Caco-2 (cell line): Measurements from ENCODE around the gene MYO9B. TPM values are rescaled to one million over a fixed set of nuclear protein-coding genes. Genes with fewer than 3 reads are reported as not detected.
"Not testable (repeated sequence)": the region's sequence is repeated elsewhere in the genome, so short reads cannot be mapped to it uniquely, and the experiment has no call there.

ENCODE experiments used
- BruUV-seq: library from RNA; stranded (reverse); fragments of 400-500 nt; replicated peaks from 2 replicates; lab custom pipeline; 2021; lab: Mats Ljungman, UMichigan
- CTCF ChIA-PET: fragments of 300-600 bp; sonication (Branson Sonifier 250); formaldehyde crosslinking; loops from one replicate; lab custom pipeline; 2022; ENCODE audit warnings: antibody characterized with exemption; lab: Charles Lee
- POLR2A ChIA-PET: fragments of 300-600 bp; sonication (Branson Sonifier 250); formaldehyde crosslinking; loops from one replicate; lab custom pipeline; 2022; ENCODE audit warnings: antibody characterized with exemption; lab: Charles Lee
- DNase-seq, 2 experiments: peaks; one replicate each; pipeline versions ENCODE4 v3.0.0 to v3.0.0-alpha.2; 2020 to 2022
- H3K27me3 ChIP-seq: replicated peaks from 2 replicates; pipeline ENCODE4 v1.6.0; 2011; ENCODE audit warnings: low read length; ENCODE audit not compliant: control insufficient read depth, insufficient read depth
- H3K36me3 ChIP-seq: 2 replicates; pipeline ENCODE4 v1.5.1; 2011; ENCODE audit warnings: low read length; ENCODE audit not compliant: control insufficient read depth, insufficient read depth
- H3K4me1 ChIP-seq: fragments of 250-450 bp; sonication (Bioruptor Pico); 2 replicates; pipeline ENCODE4 v1.5.1; 2020; ENCODE audit warnings: mild to moderate bottlenecking
- H3K4me3 ChIP-seq: 2 replicates; pipeline ENCODE4 v1.5.1; 2011; ENCODE audit warnings: low read depth, mild to moderate bottlenecking, control low read depth, low read length
- H3K9me3 ChIP-seq: fragments of 250-450 bp; sonication (Bioruptor Pico); 2 replicates; pipeline ENCODE4 v1.5.1; 2020; ENCODE audit warnings: mild to moderate bottlenecking, moderate library complexity
- H3K27ac Mint-ChIP-seq: one replicate; pipeline ENCODE4 v1.8.0; 2022; ENCODE audit warnings: mixed read lengths; ENCODE audit not compliant: unreplicated experiment
- H3K27me3 Mint-ChIP-seq: one replicate; pipeline ENCODE4 v1.8.0; 2022; ENCODE audit warnings: mixed read lengths; ENCODE audit not compliant: insufficient read depth, unreplicated experiment
- H3K36me3 Mint-ChIP-seq: one replicate; pipeline ENCODE4 v1.8.0; 2022; ENCODE audit warnings: mild to moderate bottlenecking, mixed read lengths; ENCODE audit not compliant: insufficient read depth, unreplicated experiment
- H3K4me1 Mint-ChIP-seq: one replicate; pipeline ENCODE4 v1.8.0; 2022; ENCODE audit warnings: low read depth, mixed read lengths; ENCODE audit not compliant: unreplicated experiment
- H3K4me3 Mint-ChIP-seq: one replicate; pipeline ENCODE4 v1.8.0; 2022; ENCODE audit warnings: mild to moderate bottlenecking, moderate library complexity, mixed read lengths; ENCODE audit not compliant: unreplicated experiment
- H3K9me3 Mint-ChIP-seq: one replicate; pipeline ENCODE4 v1.8.0; 2022; ENCODE audit warnings: mixed read lengths; ENCODE audit not compliant: unreplicated experiment
- intact Hi-C: fragments of 100-400 bp; cut with micrococcal nuclease; formaldehyde crosslinking; loops from one replicate; pipeline ENCODE4 v1.10.0; 2022; ENCODE audit not compliant: unreplicated experiment
- total RNA-seq: library from RNA; stranded (reverse); gene quantifications from 2 replicates; pipeline ENCODE4 v1.2.3, GENCODE V29; 2022
- TF ChIP-seq, protein P1 (sequence below), 2 experiments: fragments of 200-600 bp in 1 of 2; IDR thresholded peaks; 1 replicate in 1 of 2; 2 replicates in 1 of 2; pipeline versions ENCODE4 v1.5.1 to v1.8.0; 2011 to 2022; ENCODE audit warnings: antibody characterized with exemption in 1 of 2, control low read depth in 1 of 2, inconsistent platforms in 1 of 2, low read depth in 1 of 2, low read length in 1 of 2, mild to moderate bottlenecking in 1 of 2, moderate library complexity in 1 of 2; ENCODE audit not compliant: insufficient read depth in 1 of 2, severe bottlenecking in 1 of 2, unreplicated experiment in 1 of 2

MYO9B gene
- total RNA-seq, 1 experiment from 2014 or later = 47.6 TPM

DNA sequence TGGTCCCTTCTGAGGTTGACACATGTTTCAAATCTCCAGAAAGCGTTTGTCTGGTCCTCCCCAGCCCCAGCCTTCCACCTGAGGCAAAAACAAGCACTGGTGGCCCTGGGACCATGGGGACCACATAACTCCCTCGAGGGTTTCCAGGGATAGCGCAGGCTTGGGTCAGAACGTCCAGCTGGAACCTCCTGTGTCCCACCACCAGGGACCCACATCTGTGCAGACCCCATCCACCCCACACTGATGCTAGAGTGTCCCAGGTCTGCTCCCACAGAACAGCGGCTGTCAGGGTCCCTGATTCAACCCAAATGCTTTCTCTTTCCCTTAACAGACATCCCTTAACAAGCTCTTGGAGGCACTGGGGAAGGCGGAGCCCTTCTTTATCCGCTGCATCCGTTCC, 110.0 kb downstream of the MYO9B start:
- DNase-seq = no peak
- Mint-ChIP-seq H3K4me1 (no peaks in the 10 kb centered on the region), H3K27me3 (no peaks in the 10 kb centered on the region), H3K9me3 (no peaks in the 10 kb centered on the region), H3K36me3 (peaks cover 34% of the 10 kb centered on the region), H3K4me3 (no peak overlapping the region), H3K27ac (no peak overlapping the region)
- TF ChIP-seq, protein P1, sequence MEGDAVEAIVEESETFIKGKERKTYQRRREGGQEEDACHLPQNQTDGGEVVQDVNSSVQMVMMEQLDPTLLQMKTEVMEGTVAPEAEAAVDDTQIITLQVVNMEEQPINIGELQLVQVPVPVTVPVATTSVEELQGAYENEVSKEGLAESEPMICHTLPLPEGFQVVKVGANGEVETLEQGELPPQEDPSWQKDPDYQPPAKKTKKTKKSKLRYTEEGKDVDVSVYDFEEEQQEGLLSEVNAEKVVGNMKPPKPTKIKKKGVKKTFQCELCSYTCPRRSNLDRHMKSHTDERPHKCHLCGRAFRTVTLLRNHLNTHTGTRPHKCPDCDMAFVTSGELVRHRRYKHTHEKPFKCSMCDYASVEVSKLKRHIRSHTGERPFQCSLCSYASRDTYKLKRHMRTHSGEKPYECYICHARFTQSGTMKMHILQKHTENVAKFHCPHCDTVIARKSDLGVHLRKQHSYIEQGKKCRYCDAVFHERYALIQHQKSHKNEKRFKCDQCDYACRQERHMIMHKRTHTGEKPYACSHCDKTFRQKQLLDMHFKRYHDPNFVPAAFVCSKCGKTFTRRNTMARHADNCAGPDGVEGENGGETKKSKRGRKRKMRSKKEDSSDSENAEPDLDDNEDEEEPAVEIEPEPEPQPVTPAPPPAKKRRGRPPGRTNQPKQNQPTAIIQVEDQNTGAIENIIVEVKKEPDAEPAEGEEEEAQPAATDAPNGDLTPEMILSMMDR (IDR thresholded peaks at IDR 0.05; ENCODE audit: insufficient read depth in 1 of 2, low read depth in 1 of 2, low read length in 1 of 2, severe bottlenecking in 1 of 2, unreplicated experiment in 1 of 2) = no peak
- no peaks in the 10 kb centered on the region for H3K36me3 ChIP-seq
- BruUV-seq = no TSS peak
- H3K4me3 ChIP-seq = no peak overlapping the region
- H3K9me3 ChIP-seq = no peaks in the 10 kb centered on the region
- CTCF ChIA-PET = interaction anchor here (0.6 kb wide), 1 partner anchor 206 kb away, joined by 3 read pairs; no protein-coding TSS in a partner anchor
- POLR2A ChIA-PET = no interaction called here
- intact Hi-C loops = no loop called here
- no peaks in the 10 kb centered on the region for H3K27me3 ChIP-seq
- no peaks in the 10 kb centered on the region for H3K4me1 ChIP-seq

DNA sequence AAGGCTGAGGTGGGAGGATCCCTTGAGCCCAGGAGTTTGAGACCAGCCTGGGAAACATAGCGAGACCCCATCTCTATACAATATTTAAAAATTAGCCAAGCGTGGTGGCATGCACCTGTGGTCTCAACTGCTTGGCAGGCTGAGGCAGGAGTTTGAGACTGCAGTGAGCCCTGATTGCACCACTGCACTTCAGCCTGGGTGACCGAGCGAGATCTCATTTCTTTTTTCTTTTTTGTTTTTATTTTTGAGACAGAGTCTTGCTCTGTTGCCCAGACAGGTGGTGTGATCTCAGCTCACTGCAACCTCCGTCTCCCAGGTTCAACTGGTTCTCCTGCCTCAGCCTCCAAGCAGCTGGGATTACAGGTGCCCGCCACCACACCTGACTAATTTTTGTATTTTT, 116.2 kb downstream of the MYO9B start:
- H3K36me3 ChIP-seq, H3K27me3 Mint-ChIP-seq, H3K27ac Mint-ChIP-seq, intact Hi-C loops, H3K9me3 Mint-ChIP-seq, CTCF ChIA-PET, POLR2A ChIA-PET, H3K4me3 ChIP-seq, DNase-seq, BruUV-seq, H3K4me1 ChIP-seq, H3K4me3 Mint-ChIP-seq, H3K4me1 Mint-ChIP-seq, H3K27me3 ChIP-seq, H3K9me3 ChIP-seq: not testable (repeated sequence)
- H3K36me3 Mint-ChIP-seq = peaks cover 19% of the 10 kb centered on the region

DNA sequence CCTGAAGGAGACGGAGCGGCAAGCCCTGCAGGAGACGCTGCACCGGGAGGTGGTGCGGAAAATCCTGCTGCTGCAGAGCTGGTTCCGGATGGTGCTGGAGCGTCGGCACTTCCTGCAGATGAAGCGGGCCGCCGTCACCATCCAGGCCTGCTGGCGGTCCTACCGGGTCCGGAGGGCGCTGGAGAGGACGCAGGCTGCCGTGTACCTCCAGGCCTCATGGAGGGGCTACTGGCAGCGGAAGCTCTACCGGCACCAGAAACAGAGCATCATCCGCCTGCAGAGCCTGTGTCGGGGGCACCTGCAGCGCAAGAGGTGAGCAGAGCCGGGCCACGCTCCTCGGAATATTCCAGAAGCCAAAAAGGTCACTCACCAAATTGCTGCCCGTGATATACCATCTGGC, 117.2 kb downstream of the MYO9B start:
- CTCF ChIA-PET = no interaction called here

More for the DNA sequence above, 117.2 kb downstream of the MYO9B start:
- TF ChIP-seq, protein P1 (IDR thresholded peaks at IDR 0.05; ENCODE audit: insufficient read depth in 1 of 2, low read depth in 1 of 2, low read length in 1 of 2, severe bottlenecking in 1 of 2, unreplicated experiment in 1 of 2) = no peak
- H3K4me1 Mint-ChIP-seq = no peaks in the 10 kb centered on the region
- no peaks in the 10 kb centered on the region for H3K36me3 ChIP-seq
- POLR2A ChIA-PET = no interaction called here
- no peak overlapping the region for H3K4me3 Mint-ChIP-seq
- no peaks in the 10 kb centered on the region for H3K9me3 Mint-ChIP-seq
- no peak for DNase-seq
- H3K4me1 ChIP-seq = no peaks in the 10 kb centered on the region
- peaks cover 22% of the 10 kb centered on the region for H3K36me3 Mint-ChIP-seq
- H3K4me3 ChIP-seq = no peak overlapping the region
- H3K27me3 ChIP-seq = no peaks in the 10 kb centered on the region
- BruUV-seq = no TSS peak
- no peaks in the 10 kb centered on the region for H3K27me3 Mint-ChIP-seq
- H3K9me3 ChIP-seq = no peaks in the 10 kb centered on the region
- intact Hi-C loops = no loop called here
- no peak overlapping the region for H3K27ac Mint-ChIP-seq
